Measurements from ENCODE around the gene GRB2. TPM values are rescaled to one million over a fixed set of nuclear protein-coding genes. Genes with fewer than 3 reads are reported as not detected.

The GRB2 gene
- total and polyA plus RNA-seq, 2 of the 8 experiments (the other 6 are each of a cell fraction or from before 2014, with no cell fraction given): 44.2 to 101 TPM

DNA sequence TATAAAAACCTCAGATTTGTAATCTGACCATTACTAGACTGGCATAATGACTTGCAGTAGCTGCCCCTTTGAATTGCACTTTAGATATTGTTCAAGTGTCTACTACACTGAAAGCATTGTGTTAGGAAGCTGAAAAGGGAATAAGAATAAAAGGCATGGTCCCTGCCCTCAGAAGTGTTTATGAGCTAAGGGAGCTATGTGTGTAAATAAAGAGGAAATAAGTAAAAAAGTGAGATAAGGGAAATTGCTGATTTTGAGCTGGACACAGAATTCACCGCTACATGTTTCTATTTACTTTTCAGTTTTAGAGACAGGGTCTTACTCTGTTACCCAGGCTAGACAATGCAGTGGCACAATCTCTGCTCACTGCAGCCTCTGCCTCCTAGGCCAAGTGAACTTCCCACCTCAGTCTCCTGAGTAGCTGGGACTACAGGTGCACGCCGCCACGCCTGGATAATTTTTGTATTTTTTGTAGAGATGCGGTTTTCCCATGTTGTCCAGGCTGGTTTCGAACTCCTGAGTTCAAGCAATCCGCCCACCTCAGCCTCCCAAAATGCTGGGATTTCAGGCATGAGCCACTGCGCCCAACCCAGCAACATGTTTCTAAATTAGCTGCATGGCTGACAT, 57.0 kb downstream of the GRB2 start:
- Histone ChIP-seq H2BK120ac (replicated peaks; ENCODE audit: low read depth, low read length) (no peak overlapping the region), H2BK12ac (ENCODE audit: low read depth, low read length) (no peak overlapping the region), H3K18ac (ENCODE audit: extremely low read depth, low read length) (no peak overlapping the region), H3K4me2 (ENCODE audit: insufficient read depth in 1 of 2, low read depth in 2 of 2, low read length in 2 of 2) (no peak overlapping the region), H2BK5ac (ENCODE audit: low read depth, low read length) (no peak overlapping the region), H3K79me2 (ENCODE audit: control insufficient read depth in 1 of 2, insufficient read depth in 2 of 2, low read length in 2 of 2) (peaks cover 0 to 66% of the 10 kb centered on the region in 2 experiments; a peak in 3 of 4 replicates), H4K20me1 (replicated peaks in 1 of 2; ENCODE audit: control insufficient read depth in 1 of 2, insufficient read depth in 2 of 2, low read length in 2 of 2) (peaks cover 2 to 15% of the 10 kb centered on the region in 2 experiments), H3K23me2 (ENCODE audit: low read depth, low read length) (peaks cover 2% of the 10 kb centered on the region; the same call in 1 of the 2 replicates), H2AFZ (ENCODE audit: low read length) (no peak overlapping the region), H2BK20ac (ENCODE audit: low read length) (no peak overlapping the region), H3K56ac (replicated peaks; ENCODE audit: insufficient read length, low read depth, low read length) (no peak overlapping the region), H4K8ac (ENCODE audit: extremely low read depth, insufficient read depth, low read length) (no peak overlapping the region), H4K91ac (replicated peaks; ENCODE audit: insufficient read length, low read length) (no peak overlapping the region), H3K27me3 (replicated peaks in 1 of 4; ENCODE audit: control insufficient read depth in 3 of 4, extremely low read depth in 1 of 4, insufficient read depth in 3 of 4, low read length in 3 of 4) (no peaks in the 10 kb centered on the region), H4K5ac (ENCODE audit: insufficient read length, low read depth, low read length) (no peak overlapping the region), H3K36me3 (ENCODE audit: control insufficient read depth in 2 of 4, insufficient read depth in 4 of 4, low read length in 3 of 4) (no peaks in the 10 kb centered on the region), H3K9ac (replicated peaks in 1 of 4; ENCODE audit: extremely low read depth in 1 of 4, low read depth in 3 of 4, low read length in 3 of 4) (no peak overlapping the region), H3K27ac (ENCODE audit: low read depth, low read length) (no peak overlapping the region), H3K4me1 (replicated peaks in 1 of 4; ENCODE audit: control insufficient read depth in 3 of 4, insufficient read depth in 4 of 4, low read length in 3 of 4) (peaks cover 21 to 40% (median 36%) of the 10 kb centered on the region in 4 experiments), H3K79me1 (ENCODE audit: low read depth, low read length) (peaks cover 5% of the 10 kb centered on the region), H3K4me3 (ENCODE audit: extremely low read depth in 1 of 4, insufficient read depth in 2 of 4, low read depth in 3 of 4, low read length in 4 of 4) (no peak overlapping the region), H3K4ac (replicated peaks; ENCODE audit: insufficient read length, low read depth, low read length) (no peak overlapping the region), H3K9me3 (ENCODE audit: insufficient read depth in 2 of 2, low read depth in 1 of 2, low read length in 1 of 2) (no peaks in the 10 kb centered on the region), H3K14ac (ENCODE audit: insufficient read length) (no peak overlapping the region), H2BK15ac (ENCODE audit: low read length) (no peak overlapping the region), H2AK5ac (ENCODE audit: low read depth, low read length) (no peak overlapping the region), H3K23ac (ENCODE audit: insufficient read length) (no peak overlapping the region)
- no peak for FAIRE-seq
- CTCF ChIA-PET (ENCODE audit: partially characterized antibody): interaction anchor here (0.6 to 3.8 kb wide), 10 partner anchors 14 to 243 kb away, joined by 3 to 40 read pairs (median 4); no protein-coding TSS in a partner anchor
- DNase-seq (ENCODE audit: low read depth in 1 of 2, low spot score in 2 of 2): no peak
- POLR2A ChIA-PET (ENCODE audit: partially characterized antibody): interaction anchor here (1.3 to 1.4 kb wide), 2 partner anchors 29 to 45 kb away, joined by 3 read pairs; no protein-coding TSS in a partner anchor
- WGBS, 2 experiments (ENCODE audit: extremely low coverage in 1 of 2, insufficient coverage in 1 of 2, insufficient read length in 1 of 2, insufficient replicate concordance in 2 of 2, low coverage in 1 of 2, low lambda C conversion rate in 2 of 2, missing lambda C conversion rate in 1 of 2): 94% methylated on average over 8 of the region's 8 CpGs; no CpG with 5 or more reads in 1 of the 2 experiments
- no peak for TF ChIP-seq TEAD4 (IDR thresholded peaks at IDR 0.05; ENCODE audit: low read depth, low read length)
- no peak for TF ChIP-seq RBBP5 (IDR thresholded peaks at IDR 0.05; ENCODE audit: borderline replicate concordance, low read depth, low read length)
- TF ChIP-seq RNF2 (IDR thresholded peaks at IDR 0.05; ENCODE audit: borderline replicate concordance, low read depth, low read length, missing control alignments, poor library complexity, severe bottlenecking): no peak
- no peak for TF ChIP-seq TCF12 (IDR thresholded peaks at IDR 0.05; ENCODE audit: low read depth, low read length)
- TF ChIP-seq HDAC6 (IDR thresholded peaks at IDR 0.05; ENCODE audit: low read depth, low read length): no peak
- no peak for TF ChIP-seq MAFK (IDR thresholded peaks at IDR 0.05; ENCODE audit: low read depth, low read length)
- TF ChIP-seq, protein P1, sequence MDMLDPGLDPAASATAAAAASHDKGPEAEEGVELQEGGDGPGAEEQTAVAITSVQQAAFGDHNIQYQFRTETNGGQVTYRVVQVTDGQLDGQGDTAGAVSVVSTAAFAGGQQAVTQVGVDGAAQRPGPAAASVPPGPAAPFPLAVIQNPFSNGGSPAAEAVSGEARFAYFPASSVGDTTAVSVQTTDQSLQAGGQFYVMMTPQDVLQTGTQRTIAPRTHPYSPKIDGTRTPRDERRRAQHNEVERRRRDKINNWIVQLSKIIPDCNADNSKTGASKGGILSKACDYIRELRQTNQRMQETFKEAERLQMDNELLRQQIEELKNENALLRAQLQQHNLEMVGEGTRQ (IDR thresholded peaks at IDR 0.05; ENCODE audit: low read length): no peak
- TF ChIP-seq EZH2 (IDR thresholded peaks at IDR 0.05; ENCODE audit: low read depth, low read length, severe bottlenecking): no peak
- TF ChIP-seq TBP (IDR thresholded peaks at IDR 0.05; ENCODE audit: low read depth, low read length): no peak
- no peak for TF ChIP-seq NANOG (IDR thresholded peaks at IDR 0.05; ENCODE audit: insufficient read depth, low read depth, low read length, poor library complexity, severe bottlenecking)
- TF ChIP-seq FOSL1 (IDR thresholded peaks at IDR 0.05; ENCODE audit: insufficient read depth, low read depth, low read length): no peak

All from H1 (cell line).